ENCODE results near the gene YRDC. TPM values are rescaled to one million over a fixed set of nuclear protein-coding genes. Genes with fewer than 3 reads are reported as not detected.

Gene YRDC
- total RNA-seq, 1 experiment from 2014 or later = 41.8 TPM

- no TSS peak for BruUV-seq (replicated peaks)
- H3K9me3 ChIP-seq (ENCODE audit: low read length) = no peaks in the 10 kb centered on the region
- H3K4me2 ChIP-seq (ENCODE audit: low read length) = no peak overlapping the region
- no peak overlapping the region for H3K27ac ChIP-seq (ENCODE audit: low read length)
- no peaks in the 10 kb centered on the region; the same call in 1 of the 2 replicates for H3K79me2 ChIP-seq (ENCODE audit: low read length)
- no peak overlapping the region for H3K4me3 ChIP-seq (ENCODE audit: low read length)
- no peak overlapping the region for H2AFZ ChIP-seq (ENCODE audit: low read length)
- DNase-seq (no peak), ATAC-seq (no peak)
- no peaks in the 10 kb centered on the region for H3K4me1 ChIP-seq (ENCODE audit: insufficient read depth, low read length)
- H3K27me3 ChIP-seq (ENCODE audit: low read length) = no peaks in the 10 kb centered on the region
- ChIA-PET CTCF (no interaction called here), POLR2A (ENCODE audit: unreplicated experiment) (no interaction called here)
- no peaks in the 10 kb centered on the region for H3K9me2 ChIP-seq (replicated peaks; ENCODE audit: low read length)
- H3F3A ChIP-seq (ENCODE audit: low read length, unreplicated experiment) = no peaks in the 10 kb centered on the region
- H3K9ac ChIP-seq (ENCODE audit: low read length) = no peak overlapping the region
- intact Hi-C loops (cut with micrococcal nuclease) = no loop called here
- no peaks in the 10 kb centered on the region for H4K20me1 ChIP-seq (ENCODE audit: low read length)
- peaks cover 24% of the 10 kb centered on the region for H3K36me3 ChIP-seq (ENCODE audit: low read depth, low read length)
- TF ChIP-seq EZH2phosphoT487 (IDR thresholded peaks at IDR 0.05; ENCODE audit: borderline replicate concordance, low read length) (no peak), EZH2 (IDR thresholded peaks at IDR 0.05; ENCODE audit: low read length, unreplicated experiment) (no peak), CTCF (conservative IDR thresholded peaks at IDR 0.05; ENCODE audit: low read depth, low read length) (no peak)
These were observed 33.6 kb upstream of the YRDC start for GRCh38 chr1:37841652-37842051.

GRCh38 chr1:37840711-37841110 lies 32.7 kb upstream of the YRDC start:
- no peak for TF ChIP-seq CTCF (conservative IDR thresholded peaks at IDR 0.05; ENCODE audit: low read depth, low read length)
- no peak for TF ChIP-seq EZH2 (IDR thresholded peaks at IDR 0.05; ENCODE audit: low read length, unreplicated experiment)
- no peak for TF ChIP-seq EZH2phosphoT487 (IDR thresholded peaks at IDR 0.05; ENCODE audit: borderline replicate concordance, low read length)
- CTCF ChIA-PET = interaction anchor here (0.6 kb wide), 1 partner anchor 226 kb away, joined by 3 read pairs; no protein-coding TSS in a partner anchor
- Histone ChIP-seq H4K20me1 (ENCODE audit: low read length) (no peaks in the 10 kb centered on the region), H3K27ac (ENCODE audit: low read length) (no peak overlapping the region), H2AFZ (ENCODE audit: low read length) (no peak overlapping the region), H3K36me3 (ENCODE audit: low read depth, low read length) (peaks cover 28% of the 10 kb centered on the region), H3K4me1 (ENCODE audit: insufficient read depth, low read length) (no peaks in the 10 kb centered on the region), H3K4me2 (ENCODE audit: low read length) (no peak overlapping the region), H3K9ac (ENCODE audit: low read length) (no peak overlapping the region), H3K9me3 (ENCODE audit: low read length) (no peaks in the 10 kb centered on the region), H3F3A (ENCODE audit: low read length, unreplicated experiment) (no peaks in the 10 kb centered on the region), H3K79me2 (ENCODE audit: low read length) (no peaks in the 10 kb centered on the region; the same call in 1 of the 2 replicates), H3K4me3 (ENCODE audit: low read length) (no peak overlapping the region), H3K27me3 (ENCODE audit: low read length) (no peaks in the 10 kb centered on the region), H3K9me2 (replicated peaks; ENCODE audit: low read length) (no peaks in the 10 kb centered on the region)
- intact Hi-C loops (cut with micrococcal nuclease) = no loop called here
- no TSS peak for BruUV-seq (replicated peaks)
- DNase-seq (no peak), ATAC-seq (no peak)
- POLR2A ChIA-PET (ENCODE audit: unreplicated experiment) = no interaction called here

- no peaks in the 10 kb centered on the region for H4K20me1 ChIP-seq (ENCODE audit: low read length)
- no peaks in the 10 kb centered on the region for H3K4me1 ChIP-seq (ENCODE audit: insufficient read depth, low read length)
- H3K9me3 ChIP-seq (ENCODE audit: low read length) = no peaks in the 10 kb centered on the region
- no peak overlapping the region for H2AFZ ChIP-seq (ENCODE audit: low read length)
- DNase-seq (no peak), ATAC-seq (no peak)
- no peak overlapping the region for H3K9ac ChIP-seq (ENCODE audit: low read length)
- ChIA-PET POLR2A (ENCODE audit: unreplicated experiment) (no interaction called here), CTCF (no interaction called here)
- no peaks in the 10 kb centered on the region for H3K27me3 ChIP-seq (ENCODE audit: low read length)
- no peaks in the 10 kb centered on the region for H3F3A ChIP-seq (ENCODE audit: low read length, unreplicated experiment)
- BruUV-seq (replicated peaks) = no TSS peak
- H3K36me3 ChIP-seq (ENCODE audit: low read depth, low read length) = peaks cover 33% of the 10 kb centered on the region
- no peak overlapping the region for H3K27ac ChIP-seq (ENCODE audit: low read length)
- H3K4me3 ChIP-seq (ENCODE audit: low read length) = no peak overlapping the region
- H3K79me2 ChIP-seq (ENCODE audit: low read length) = no peaks in the 10 kb centered on the region
- H3K9me2 ChIP-seq (replicated peaks; ENCODE audit: low read length) = no peaks in the 10 kb centered on the region
- TF ChIP-seq EZH2phosphoT487 (IDR thresholded peaks at IDR 0.05; ENCODE audit: borderline replicate concordance, low read length) (no peak), EZH2 (IDR thresholded peaks at IDR 0.05; ENCODE audit: low read length, unreplicated experiment) (no peak), CTCF (conservative IDR thresholded peaks at IDR 0.05; ENCODE audit: low read depth, low read length) (no peak)
- no peak overlapping the region for H3K4me2 ChIP-seq (ENCODE audit: low read length)
- intact Hi-C loops (cut with micrococcal nuclease) = no loop called here
These were observed 31.7 kb upstream of the YRDC start for GRCh38 chr1:37839676-37840075.

Data from PC-3 (cell line).